Stimulated activated CD4-positive, alpha-beta T cell treated with anti-CD3 and anti-CD28 coated beads, Interleukin-12 subunit alpha, Interleukin-12 subunit beta, amount 100 ng/mL, for 4 hours (primary cell): ENCODE results near the gene FHIT.
"Not testable (repeated sequence)": the region's sequence is repeated elsewhere in the genome, so short reads cannot be mapped to it uniquely, and the experiment has no call there.

Source experiments
- DNase-seq: peaks from one replicate; pipeline ENCODE4 v3.0.0-alpha.2; 2020

FHIT gene

DNA sequence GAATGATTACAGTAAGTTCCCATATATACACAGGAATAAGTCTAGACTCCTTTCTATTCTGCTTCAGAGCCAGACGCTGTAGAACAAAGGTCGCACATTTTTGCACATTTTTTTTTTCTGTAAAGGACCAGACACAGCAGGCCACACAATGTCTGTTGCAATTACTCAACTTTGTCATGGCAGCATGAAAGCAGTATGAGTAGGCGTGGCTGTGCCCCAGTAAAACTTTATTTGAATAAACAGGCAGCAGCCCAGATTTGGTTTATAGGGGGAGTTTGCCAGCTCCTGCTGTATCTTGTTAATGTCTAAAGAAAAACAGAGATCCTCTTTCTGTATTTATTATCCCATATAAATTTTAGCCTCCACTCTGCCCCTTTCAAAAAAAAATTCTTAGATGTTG is 708.3 kb downstream of the FHIT start:
- no peak for DNase-seq

DNA sequence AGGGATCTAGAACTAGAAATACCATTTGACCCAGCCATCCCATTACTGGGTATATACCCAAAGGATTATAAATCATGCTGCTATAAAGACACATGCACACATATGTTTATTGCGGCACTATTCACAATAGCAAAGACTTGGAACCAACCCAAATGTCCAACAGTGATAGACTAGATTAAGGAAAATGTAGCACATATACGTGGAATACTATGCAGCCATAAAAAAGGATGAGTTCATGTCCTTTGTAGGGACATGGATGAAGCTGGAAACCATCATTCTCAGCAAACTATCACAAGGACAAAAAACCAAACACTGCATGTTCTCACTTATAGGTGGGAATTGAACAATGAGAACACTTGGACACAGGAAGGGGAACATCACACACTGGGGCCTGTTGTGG is 711.9 kb downstream of the FHIT start:
- not testable (repeated sequence) for DNase-seq

DNA sequence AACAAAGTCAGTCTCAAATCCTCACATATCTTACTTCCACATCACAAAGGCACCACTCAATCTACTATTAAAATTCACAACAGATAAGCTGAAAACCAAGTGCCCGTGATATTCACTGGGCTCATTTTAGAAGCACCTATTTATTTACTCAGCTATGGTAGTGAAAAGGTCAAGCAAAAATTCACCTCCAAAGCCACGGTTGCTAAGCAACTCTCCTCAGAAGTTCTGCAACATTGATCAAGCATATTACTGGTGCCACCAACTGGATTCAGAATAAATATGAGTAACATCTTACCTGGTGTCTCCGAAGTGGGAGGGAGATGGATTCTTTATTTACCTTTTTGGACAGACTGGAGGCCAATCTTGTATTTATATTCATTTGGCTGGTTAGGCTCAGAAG is 714.8 kb downstream of the FHIT start:
- DNase-seq, result no peak

DNA sequence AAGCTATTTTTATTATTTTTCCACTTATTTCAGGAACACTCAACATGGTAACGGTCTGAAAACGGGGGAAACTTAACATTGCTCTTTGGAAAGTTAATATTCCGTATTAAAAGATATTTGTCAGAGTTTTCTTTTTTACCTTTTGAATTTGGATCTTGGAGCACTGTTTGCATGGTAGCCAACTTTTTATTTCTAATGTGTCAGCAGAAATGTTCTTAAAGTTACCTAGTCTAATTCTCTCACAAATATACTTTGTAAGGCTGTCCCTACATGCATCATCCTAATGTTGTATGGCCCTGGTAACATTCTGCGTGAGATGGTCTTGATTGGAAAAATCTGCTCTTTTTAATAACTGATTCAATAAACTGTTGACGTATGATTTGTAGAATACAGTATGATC is 719.5 kb downstream of the FHIT start:
- DNase-seq, result no peak

DNA sequence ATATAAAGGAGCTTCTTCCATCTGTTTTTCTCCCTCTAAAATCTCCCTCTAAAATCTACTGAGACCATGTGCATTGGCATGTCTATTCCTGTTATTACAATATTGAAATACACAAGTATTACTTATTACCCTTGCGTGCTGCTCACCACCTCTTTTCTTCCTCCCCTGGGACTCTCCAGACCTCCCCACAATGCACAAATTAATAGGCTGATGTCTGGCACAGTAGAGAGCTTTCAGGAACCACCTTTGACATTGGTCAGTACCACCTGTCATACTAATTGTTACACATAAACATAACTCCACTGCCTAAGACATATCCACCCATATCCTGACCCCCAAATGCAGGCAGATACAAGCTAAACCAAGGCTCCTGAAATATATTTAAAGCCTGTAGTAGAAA is 722.6 kb downstream of the FHIT start:
- DNase-seq, result no peak

DNA sequence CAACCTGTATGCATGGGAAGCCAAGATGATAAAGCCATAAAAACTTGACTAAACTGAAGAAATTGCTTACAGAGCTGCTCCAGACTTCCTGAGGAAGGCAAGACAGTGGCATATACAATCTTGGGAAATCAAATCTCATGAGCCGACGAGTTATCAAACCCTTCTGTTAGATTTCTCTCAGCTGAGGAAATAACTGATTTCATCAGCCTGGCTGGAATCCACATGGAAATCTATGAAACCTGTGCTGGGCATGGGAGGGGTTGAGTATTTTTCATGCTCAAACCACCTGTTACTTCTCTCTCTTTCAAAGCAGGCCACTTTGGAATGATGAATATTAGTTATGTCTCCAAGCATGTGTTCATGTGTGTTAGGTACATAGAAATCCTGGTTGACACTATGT is 727.7 kb downstream of the FHIT start:
- no peak for DNase-seq

DNA sequence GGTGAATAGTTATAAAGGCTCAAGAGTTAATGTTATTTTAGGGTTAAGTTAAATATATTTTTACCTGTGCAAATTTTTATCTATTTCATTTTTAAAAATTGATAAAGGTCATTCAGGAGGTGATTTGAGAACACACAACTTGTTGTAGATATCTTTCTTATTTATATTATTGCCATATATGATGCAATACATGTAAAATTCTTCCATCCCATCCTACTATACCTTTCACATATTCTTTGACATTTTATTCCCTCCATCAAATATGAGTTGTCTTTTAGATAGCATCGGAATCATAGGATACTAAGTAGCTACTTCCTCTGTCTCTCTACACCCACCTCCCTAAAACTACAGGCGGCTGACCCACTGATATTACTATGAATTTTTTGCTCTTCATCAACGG is 734.1 kb downstream of the FHIT start:
- DNase-seq, result no peak

DNA sequence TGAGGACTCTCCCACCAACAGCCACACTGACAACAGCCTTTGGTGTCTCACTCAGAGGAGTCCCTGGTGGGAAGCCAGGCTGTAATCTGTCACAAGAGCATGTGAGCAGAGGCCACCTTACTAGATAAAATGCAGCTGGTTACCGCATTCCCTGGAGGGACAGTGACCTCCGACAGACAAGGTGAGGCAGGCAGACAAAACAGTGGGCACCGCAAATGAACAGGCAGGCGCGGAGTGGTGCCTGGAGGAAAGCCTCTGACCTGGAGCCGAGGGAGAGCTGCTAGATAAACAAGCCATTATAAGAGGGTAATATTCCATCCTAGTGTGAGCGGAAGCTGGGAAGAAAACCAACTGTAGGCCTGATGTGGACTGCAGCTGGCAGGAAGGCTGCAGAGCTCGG is 736.4 kb downstream of the FHIT start:
- DNase-seq, result no peak

DNA sequence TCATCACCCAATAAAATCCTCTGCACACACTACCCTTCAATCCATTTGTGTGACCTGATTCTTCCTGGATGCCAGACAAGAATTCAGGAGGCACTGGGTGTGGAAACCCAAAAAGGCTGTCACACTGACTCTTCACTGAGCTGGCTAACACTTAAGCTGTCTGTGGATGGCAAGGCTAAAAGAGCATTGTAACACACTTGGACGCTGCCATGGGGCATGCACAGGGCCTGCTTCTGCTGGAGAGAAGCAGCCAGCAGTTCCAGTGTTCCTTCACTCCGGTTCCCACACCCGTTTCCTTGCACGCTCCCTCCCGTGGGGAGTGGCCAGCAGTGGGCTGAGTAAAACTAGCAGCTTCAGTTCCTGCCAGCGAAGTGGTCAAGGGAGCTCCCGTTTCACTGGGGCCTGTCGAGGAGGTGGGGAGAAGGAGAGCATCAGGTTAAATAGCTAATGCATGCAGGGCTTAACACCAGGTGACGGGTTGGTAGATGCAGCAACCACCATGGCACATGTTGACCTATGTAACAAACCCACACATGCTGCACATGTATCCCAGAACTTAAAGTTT is 737.1 kb downstream of the FHIT start:
- no peak for DNase-seq

DNA sequence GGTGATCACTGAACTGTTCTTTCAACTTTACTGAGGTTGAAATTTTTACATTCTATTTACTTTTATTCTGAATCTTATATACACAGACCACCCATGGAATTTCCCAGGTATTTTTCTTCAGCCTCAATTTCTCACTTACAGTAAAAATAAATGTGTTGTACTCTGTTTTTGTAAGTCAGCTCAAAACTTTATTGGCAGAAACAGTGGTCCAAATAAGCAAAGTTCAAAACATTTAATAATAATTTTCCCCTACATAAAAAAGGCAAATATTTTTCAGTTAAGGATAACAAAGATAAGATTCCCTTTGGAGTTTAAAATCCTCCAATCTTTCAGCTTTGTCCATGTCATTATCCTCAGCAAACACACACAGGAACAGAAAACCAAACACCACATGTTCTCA is 738.0 kb downstream of the FHIT start:
- no peak for DNase-seq

DNA sequence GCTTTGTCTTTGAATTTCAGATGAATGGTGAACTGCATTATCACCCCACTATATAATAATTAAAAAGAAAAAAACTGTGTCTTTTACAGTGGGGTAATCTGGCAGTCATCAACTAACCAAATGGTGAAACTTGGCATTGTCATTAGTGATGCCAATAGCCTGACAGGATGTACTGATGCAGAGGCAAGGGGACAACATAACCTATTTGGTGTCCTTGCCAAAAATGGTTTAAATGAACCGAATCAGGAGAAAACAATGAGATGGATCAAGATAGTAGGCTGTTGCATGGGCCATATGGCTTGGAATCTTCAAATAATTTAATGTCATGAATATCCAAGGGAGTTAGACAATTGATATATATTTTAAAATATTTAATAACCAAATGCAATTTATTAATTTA is 738.7 kb downstream of the FHIT start:
- DNase-seq, result no peak

DNA sequence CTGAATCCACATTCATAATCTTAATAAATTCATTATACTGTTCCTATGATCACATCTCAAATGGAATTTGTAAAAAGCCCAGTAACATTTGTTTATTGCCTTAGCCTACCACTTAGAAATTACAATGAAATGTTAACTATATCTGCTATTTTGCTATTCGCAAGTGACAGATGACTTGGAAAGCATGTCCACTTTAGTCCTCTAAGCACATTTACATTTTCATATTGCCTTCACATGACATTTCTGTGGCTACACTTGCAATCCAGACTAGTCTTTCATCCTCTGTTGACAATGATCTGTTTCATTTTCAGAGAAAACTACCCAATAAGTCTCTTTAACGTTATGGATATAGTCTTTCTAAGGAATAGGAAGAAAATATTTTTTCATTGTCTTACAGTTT is 741.8 kb downstream of the FHIT start:
- DNase-seq, result no peak

DNA sequence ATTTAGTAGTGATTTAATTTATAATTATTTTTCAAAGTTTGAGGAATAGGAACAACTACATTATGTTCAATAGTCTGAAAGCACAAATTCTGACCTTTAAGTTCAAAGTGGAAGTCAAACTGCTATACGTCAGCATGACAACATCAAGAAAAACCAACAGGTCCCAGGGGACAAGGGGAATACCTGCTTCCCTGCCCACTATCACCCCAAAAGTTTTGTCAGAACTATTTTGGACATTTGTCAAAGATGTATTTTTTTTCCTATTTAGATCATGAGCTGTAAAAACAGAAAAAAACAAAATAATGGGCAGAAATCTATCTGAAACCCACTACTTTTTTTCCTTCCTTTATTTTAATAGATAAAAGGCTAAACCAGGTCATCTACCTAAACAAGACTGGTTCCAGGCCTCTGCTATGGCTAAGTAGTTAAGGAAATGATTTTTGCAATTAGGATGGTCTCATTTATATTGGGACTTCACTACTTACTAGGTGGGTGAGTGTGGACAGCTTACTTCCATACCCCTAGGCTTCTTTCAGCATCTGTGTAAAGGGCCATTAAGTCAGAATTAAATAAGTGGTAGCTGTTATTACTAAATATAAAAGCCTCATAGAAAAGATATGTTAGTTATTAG is 746.3 kb downstream of the FHIT start:
- DNase-seq, result no peak

DNA sequence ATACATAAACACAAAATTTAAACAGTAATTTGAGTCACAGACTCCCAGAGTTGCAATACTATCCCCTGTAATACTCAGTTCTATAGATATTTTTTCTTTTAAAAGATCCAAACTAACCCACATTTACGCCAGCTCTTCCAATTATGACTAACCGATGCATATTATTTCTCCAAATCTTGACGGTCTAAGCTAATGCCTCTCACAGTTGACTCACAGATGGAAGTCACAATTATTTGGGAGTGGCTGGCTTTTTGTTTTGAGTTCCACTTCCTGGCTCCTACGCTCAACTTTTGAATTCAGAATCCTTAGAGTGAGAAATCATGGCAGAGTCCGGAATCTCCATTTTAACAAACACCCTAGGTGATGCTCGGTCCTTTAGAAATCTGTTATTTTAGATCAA is 749.9 kb downstream of the FHIT start:
- no peak for DNase-seq

DNA sequence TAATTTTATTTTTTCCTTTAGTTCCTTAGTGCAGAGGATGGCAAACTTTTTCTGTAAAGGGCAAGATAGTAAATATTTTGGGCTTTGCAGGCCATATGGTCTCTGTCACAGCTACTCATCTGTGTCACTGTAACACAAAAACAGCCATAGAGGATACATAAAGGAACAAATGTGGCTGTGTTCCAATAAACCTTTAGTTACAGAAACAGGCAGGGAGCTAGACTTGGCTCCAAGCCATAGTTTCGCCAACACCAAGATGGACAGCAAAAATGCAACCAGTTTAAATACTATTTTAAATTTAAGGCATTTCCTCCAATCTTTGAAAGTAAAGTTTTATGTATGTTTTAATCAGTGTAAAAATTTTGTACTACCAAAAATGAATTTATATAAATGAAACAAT is 753.4 kb downstream of the FHIT start:
- no peak for DNase-seq

DNA sequence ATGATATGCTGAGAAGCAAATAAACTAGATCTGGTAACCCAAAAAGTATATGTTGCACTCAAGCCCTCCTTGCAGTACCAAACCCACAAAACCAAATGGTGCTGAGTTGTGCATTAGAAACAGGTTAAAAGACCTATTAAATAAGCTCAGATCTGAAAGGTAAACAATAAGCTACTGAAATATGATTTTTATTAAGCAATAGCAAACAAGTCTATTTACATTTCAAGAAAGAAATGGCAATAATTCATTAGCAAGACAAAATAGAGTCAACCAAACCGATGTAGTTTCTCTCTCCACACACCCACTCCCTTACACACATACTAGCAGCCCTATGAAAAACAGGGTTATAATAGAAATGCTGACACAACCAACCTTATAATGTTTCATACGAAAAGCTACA is 760.3 kb downstream of the FHIT start:
- DNase-seq, result no peak

DNA sequence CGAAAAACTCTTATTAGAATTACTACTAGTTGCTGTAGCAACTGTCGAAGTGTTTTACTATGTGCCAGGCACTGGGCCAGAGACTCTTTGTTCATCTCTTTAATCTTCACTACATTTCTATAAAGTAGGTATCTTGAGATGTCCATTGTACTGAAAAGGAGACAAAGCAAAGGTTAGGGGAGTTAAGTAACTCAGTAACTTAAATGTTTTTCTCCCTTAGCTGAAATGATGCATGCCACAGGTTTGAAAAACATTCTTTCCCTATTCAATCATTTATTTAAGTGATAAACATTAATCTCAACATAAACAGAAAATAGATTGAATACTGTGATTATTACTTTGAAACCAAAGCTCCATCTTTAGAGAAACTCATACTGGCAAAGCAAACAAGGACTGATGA is 776.2 kb downstream of the FHIT start:
- DNase-seq, result no peak

DNA sequence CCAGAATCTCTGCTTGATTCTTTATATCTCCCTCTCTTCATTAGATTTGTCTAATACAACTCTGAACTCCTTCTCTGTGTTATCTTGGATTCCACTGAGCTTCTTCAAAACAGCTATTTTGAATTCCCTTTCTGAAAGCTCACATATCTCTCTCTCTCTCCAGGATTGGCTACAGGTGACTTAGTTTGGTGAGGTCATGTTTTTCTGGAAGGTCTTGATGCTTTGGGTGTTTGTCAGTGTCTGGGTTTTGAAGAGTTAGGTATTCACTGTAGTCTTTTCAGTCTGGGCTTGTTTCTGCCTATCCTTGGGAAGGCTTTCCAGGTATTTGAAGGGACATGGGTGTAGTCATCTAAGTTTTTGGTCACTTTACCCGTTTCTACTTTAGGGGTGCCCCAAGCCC is 781.8 kb downstream of the FHIT start:
- DNase-seq, result no peak

DNA sequence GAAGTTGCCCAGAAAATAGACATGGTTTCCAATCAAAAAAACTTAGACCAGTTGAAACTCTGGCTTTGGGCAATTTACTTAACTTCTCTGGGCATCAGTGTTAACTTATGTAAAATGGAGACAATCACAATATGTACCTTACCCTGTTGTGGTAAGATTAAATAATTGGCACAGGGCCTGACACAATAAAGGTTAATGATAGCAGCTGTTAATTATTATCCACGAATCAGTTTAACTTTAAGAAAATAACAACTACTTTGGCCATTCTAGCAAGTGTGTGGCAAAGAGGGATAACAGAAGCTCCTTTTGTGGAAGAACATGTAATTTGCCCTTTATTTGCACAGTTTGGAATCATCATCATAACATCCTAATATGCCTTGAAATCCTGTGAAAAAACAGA is 787.6 kb downstream of the FHIT start:
- DNase-seq, result no peak

DNA sequence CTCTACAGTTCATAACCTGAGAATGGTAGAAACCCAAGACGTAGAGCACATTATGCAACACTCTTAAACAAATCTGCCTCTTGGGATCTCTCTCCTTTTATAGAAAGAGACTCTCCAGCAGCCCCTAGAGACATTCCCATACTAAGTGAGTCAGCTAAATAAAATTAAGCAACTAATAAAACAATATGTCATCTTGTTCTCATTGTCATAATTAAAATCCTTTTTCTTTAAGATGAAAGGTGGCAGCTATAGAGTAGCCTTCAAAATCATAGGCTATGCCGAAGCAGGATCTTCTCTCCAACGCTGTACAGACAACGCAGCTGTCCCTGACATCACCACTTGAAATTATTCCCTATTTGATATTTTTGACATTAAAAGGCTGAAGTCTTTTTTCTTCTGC is 790.0 kb downstream of the FHIT start:
- no peak for DNase-seq

DNA sequence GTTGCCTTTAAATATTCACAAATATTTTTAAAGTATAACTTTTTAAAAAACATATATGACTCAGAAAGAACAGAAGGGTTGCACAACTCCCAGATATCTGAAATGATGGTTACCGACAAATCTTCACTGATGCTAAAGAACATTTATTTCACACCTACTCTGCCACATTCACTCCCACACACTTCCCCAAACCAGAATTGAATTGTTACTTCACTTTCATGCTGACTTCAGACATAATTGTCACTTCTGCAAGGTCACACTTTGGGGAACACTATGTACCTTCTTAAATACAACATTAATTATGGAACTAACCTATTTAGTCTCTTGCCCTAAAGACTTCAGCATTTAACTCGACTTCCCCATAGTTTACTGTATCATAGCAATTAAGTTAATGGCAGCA is 795.1 kb downstream of the FHIT start:
- no peak for DNase-seq

DNA sequence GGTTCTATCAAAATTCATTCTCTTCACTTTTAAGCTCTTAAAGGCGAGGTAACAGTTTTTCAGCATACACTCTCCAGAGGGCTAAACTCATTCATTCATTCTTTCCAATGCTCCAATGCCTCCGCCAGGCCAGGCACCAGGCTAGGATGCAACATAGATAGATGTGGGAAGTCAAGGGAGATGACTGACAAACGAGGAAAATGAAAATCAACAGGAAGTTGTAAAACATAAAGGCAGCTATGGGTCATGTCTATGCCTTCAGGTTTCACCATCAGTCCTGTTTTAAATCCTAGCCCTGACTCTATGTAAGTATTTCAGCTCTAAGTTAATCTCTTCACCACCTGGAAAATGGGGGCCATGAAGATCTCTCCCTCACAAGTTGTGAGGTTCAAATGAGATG is 797.9 kb downstream of the FHIT start:
- DNase-seq, result no peak

DNA sequence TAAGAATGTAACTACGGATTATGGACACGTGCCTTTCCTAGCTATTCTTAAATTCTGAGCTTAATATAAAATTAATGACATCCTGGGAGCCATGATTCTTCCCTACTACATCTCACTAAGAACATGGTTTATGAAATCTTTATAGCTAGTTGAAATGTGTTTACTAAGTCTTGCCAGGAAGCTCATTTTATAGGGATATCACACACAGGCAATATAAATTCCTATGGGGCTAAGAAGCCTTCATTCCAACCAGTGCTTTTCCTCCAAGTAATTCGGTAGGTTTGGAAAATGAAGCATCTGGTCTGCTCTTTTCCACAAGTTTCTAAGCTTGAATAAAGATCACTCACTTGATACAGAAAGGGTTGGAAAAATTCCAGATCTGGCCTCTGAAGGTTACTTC is 802.6 kb downstream of the FHIT start:
- DNase-seq, result no peak

DNA sequence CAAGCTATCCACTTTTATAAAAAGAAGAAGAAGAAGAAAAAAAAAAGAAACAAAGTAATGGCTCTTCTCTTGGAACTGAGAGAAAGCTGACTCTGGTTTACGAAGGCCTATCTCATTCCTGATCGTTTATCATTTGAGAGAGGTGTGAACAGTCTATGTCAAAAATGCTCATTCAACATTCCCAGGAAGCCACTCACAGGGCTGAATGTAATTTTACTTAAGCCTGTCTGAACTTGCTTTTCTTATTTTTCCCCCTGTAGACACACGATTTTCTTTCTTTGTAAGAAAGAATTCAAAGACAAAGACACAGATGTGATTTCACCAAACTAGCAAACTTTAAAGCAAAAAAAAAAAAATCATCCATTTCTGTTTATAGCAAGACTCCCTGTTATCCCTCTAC is 805.8 kb downstream of the FHIT start:
- DNase-seq, result no peak

DNA sequence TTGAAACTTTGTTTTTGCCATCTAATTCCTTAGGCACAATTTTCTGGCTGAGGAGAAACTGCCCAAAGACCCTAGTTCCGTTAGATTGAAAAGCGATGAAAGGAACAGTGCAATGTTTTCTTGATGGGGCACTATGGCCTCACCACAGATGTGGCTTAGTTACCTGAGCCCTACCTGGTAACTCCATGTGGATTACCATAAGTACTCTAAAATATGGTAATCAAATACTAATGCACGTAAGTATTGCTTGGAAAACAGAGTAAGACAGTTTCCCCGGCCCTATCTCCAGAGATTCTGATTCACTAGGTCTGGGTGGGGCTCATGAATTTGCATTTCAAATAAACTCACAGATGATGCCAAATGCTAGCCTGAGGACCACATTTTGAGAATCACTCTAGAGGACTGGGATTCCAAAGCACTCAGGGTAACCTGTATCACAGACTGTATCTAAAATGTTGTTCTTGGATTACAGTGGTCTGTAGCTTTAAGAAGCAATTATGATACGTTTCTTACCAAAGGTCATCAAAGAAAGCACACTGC is 806.3 kb downstream of the FHIT start:
- no peak for DNase-seq
